Calu3 (cell line): ENCODE data around the gene CDH2. TPM values are rescaled to one million over a fixed set of nuclear protein-coding genes. Genes with fewer than 3 reads are reported as not detected.

Source experiments
- BruUV-seq: library from RNA; stranded (reverse); fragments of 400-500 nt; replicated peaks from 2 replicates; lab custom pipeline; 2021; lab: Mats Ljungman, UMichigan
- CTCF ChIA-PET: fragments of 300-600 bp; sonication (Branson Sonifier 250); formaldehyde crosslinking; loops from one replicate; lab custom pipeline; 2022; ENCODE audit warnings: antibody characterized with exemption; lab: Charles Lee
- DNase-seq: peaks from one replicate; pipeline ENCODE4 v3.0.0; 2022
- H3K27ac Mint-ChIP-seq: one replicate; pipeline ENCODE4 v1.8.0; 2022; ENCODE audit warnings: mixed read lengths; ENCODE audit not compliant: unreplicated experiment
- H3K27me3 Mint-ChIP-seq: one replicate; pipeline ENCODE4 v1.8.0; 2022; ENCODE audit warnings: mixed read lengths; ENCODE audit not compliant: unreplicated experiment
- H3K36me3 Mint-ChIP-seq: one replicate; pipeline ENCODE4 v1.8.0; 2022; ENCODE audit warnings: mild to moderate bottlenecking, moderate library complexity, mixed read lengths; ENCODE audit not compliant: insufficient read depth, unreplicated experiment
- H3K4me1 Mint-ChIP-seq: one replicate; pipeline ENCODE4 v1.8.0; 2022; ENCODE audit warnings: mild to moderate bottlenecking, low read depth, mixed read lengths; ENCODE audit not compliant: unreplicated experiment
- H3K4me3 Mint-ChIP-seq: one replicate; pipeline ENCODE4 v1.8.0; 2022; ENCODE audit warnings: mild to moderate bottlenecking, low read depth, moderate library complexity, mixed read lengths; ENCODE audit not compliant: unreplicated experiment
- H3K9me3 Mint-ChIP-seq: one replicate; pipeline ENCODE4 v1.8.0; 2022; ENCODE audit warnings: low read depth, mixed read lengths; ENCODE audit not compliant: unreplicated experiment
- CTCF ChIP-seq: fragments of 200-600 bp; IDR thresholded peaks from one replicate; pipeline ENCODE4 v1.8.0; 2022; ENCODE audit warnings: antibody characterized with exemption; ENCODE audit not compliant: unreplicated experiment
- intact Hi-C: fragments of 100-400 bp; cut with micrococcal nuclease; formaldehyde crosslinking; loops from one replicate; pipeline ENCODE4 v1.10.0; 2022; ENCODE audit not compliant: unreplicated experiment
- total RNA-seq: library from RNA; stranded (reverse); gene quantifications from 2 replicates; pipeline ENCODE4 v1.2.3, GENCODE V29; 2022

CDH2 gene
- total RNA-seq, 1 experiment from 2014 or later: 2.3 TPM

DNA sequence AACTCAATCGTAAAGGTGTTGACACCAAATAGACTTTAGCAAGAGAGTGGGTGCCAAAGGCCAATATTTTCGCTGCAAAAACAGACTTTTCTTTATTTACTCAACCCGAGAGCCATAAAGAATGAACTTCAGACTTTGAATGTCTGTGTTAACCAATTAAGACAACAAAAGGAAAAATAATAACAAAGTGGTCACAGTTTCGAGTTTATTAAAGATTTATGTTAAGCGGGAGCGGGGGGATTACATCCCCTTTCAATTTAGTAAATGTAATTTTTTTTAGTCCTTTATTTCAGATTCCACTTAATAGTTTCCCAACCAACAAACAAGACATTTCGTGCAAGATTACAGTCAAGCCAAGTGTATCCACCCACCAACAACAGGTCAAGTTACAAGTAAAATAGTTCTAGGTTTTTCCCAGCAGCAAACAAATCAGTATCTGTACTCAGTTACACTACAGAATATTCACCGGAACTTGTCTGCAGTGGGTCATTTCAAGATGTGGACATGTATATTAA, 9.0 kb downstream of the CDH2 start:
- no peak overlapping the region for H3K27ac Mint-ChIP-seq
- intact Hi-C loops: no loop called here
- CTCF ChIA-PET: no interaction called here
- H3K9me3 Mint-ChIP-seq: peaks cover 2% of the 10 kb centered on the region
- no peak overlapping the region for H3K4me3 Mint-ChIP-seq
- BruUV-seq: no TSS peak
- no peak for DNase-seq
- no peak for TF ChIP-seq CTCF
- no peaks in the 10 kb centered on the region for H3K4me1 Mint-ChIP-seq
- H3K36me3 Mint-ChIP-seq: no peaks in the 10 kb centered on the region
- no peaks in the 10 kb centered on the region for H3K27me3 Mint-ChIP-seq

DNA sequence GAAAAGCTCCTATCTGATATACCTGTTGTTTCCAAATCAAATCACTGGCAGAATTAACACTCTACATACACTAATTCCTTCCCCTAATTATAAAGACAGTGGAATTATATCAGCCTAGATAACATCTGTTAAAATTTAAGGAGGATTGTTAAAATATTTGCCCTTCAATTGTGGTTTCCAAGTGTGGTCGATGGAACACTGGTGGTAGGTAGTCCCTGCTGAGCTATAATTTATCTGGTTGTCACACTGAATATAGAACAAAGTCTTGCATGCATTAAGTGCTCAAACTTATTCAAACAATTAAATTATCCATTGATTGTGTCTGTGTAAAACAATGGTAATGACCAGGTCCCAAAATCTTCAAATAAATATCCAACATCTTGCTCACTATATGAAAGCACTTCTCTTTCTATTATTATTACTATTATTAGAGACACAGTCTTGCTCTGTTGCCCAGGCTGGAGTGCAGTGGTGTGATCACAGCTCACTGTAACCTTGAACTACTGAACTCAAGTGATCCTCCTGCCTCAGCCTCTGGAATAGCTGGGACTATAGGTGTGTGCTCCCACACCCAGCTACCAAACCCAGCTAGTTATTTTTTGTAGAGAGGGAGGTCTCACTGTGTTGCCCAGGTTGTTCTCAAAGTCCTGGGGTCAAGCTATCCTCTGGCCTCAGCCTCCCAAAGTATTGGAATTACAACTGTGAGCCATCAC, 12.0 kb downstream of the CDH2 start:
- Mint-ChIP-seq H3K4me3 (no peak overlapping the region), H3K27me3 (no peaks in the 10 kb centered on the region), H3K36me3 (no peaks in the 10 kb centered on the region), H3K4me1 (no peaks in the 10 kb centered on the region), H3K9me3 (peaks cover 2% of the 10 kb centered on the region), H3K27ac (no peak overlapping the region)
- TF ChIP-seq CTCF: no peak
- BruUV-seq: no TSS peak
- no peak for DNase-seq
- intact Hi-C loops: no loop called here
- CTCF ChIA-PET: no interaction called here

GRCh38 chr18:28163201-28163775, 13.6 kb downstream of the CDH2 start:
- no peaks in the 10 kb centered on the region for H3K4me1 Mint-ChIP-seq
- H3K9me3 Mint-ChIP-seq: peaks cover 2% of the 10 kb centered on the region
- no peak for TF ChIP-seq CTCF
- no TSS peak for BruUV-seq
- no peaks in the 10 kb centered on the region for H3K36me3 Mint-ChIP-seq
- no peak overlapping the region for H3K4me3 Mint-ChIP-seq
- DNase-seq: no peak
- no peaks in the 10 kb centered on the region for H3K27me3 Mint-ChIP-seq
- intact Hi-C loops: no loop called here
- no peak overlapping the region for H3K27ac Mint-ChIP-seq
- CTCF ChIA-PET: no interaction called here

DNA sequence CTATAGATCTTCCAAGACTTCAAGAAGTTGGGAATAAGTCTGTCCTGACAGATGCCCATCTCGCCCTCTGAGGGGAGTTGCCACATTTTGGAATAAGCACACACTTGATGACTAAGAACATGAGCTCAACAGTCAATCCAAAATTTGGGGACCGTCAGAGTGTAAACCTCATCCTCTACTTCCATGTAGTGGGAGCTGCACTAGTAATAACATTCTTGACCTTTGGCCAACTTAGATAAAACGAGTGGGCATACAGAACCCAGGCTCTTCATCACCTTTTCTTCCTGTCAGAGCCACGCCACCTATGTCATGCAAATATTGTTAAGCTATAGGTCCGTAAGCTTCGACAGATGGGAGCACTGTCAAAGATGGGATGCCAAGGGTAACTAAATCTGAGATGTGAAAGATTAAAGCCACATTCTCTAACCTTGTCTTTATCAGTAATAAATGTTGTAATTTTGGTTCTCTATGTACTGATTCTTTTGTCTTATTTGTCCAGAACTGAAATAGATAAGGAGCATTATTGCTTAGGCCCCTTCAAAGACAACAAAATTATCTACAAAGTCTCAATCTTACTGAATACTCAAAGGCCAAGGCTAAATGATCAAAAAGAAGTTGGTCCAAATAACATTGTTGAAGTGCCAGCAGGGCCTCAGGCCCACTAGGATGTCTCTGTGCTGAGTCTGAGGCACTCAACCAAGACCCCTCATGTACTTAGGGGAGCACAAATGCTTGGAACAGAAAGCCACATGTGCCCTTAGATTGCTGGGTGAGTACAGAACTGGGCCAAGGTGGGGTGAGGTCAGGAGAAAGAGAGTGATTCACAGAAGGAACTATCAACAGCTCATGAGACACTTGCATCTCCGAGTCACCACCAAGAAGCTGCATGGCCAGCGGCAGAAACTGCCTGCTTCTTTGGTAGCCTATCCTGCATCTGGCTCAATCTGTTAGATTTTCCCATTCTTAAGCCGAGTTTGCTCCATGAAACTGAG, 15.0 kb downstream of the CDH2 start:
- Mint-ChIP-seq H3K27ac (no peak overlapping the region), H3K36me3 (no peaks in the 10 kb centered on the region), H3K9me3 (peaks cover 2% of the 10 kb centered on the region), H3K27me3 (no peaks in the 10 kb centered on the region), H3K4me1 (no peaks in the 10 kb centered on the region), H3K4me3 (no peak overlapping the region)
- intact Hi-C loops: no loop called here
- no TSS peak for BruUV-seq
- TF ChIP-seq CTCF: no peak
- CTCF ChIA-PET: no interaction called here
- DNase-seq: no peak
